Articular chondrocyte of knee joint (primary cell): Measurements from ENCODE around the gene RNF19B. TPM values are rescaled to one million over a fixed set of nuclear protein-coding genes. Genes with fewer than 3 reads are reported as not detected.

ENCODE experiments used
- total RNA-seq: library from RNA; depleted of rRNA; stranded (reverse); fragments of >200 nt; gene quantifications from 2 replicates; pipeline ENCODE4 v1.2.3, GENCODE V29; 2012

Gene RNF19B
- 15.2 and 15.3 TPM in 2 replicates for total RNA-seq

DNA sequence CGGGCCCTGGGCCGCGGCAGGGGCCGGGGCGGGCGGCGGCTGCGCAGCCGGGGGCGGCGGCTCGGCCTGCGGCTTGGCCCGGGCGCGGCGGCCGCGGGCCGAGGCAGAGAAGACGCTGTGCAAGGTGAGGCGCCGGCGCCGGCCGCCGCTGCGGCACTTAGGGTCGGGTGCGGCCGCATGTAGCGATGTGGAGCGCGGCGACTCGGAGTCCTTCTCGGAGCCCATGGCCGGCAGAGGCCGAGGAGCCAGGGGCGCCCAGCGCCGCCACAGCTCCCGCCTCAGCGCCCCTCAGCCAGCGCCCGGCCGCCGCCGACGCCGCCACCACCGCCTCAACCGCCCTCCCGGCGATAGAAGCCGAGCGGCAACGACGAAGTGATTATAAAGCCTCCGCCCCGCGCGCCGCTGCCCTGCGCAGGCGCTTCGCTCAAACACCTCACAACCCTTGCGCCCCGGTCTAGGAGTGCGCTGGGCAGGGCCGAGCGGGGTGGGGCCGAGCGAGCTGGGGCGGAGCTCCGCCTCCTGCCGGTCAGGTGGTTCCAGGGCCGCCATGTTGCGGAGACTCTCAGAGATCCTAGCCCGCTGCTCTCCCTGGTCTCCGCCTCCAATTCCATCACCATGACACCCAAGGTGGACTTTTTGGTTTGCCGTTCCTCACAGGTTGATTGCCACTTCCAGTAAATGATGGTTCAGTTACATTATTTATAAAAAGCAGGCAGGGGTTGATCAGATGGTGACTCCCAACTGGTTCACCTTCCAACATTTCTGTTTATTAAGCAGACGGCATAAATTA, at the start of gene RNF19B:
Gene RNF19B (minus strand): TSS at position 349 of the 790 bp plus-strand sequence. CDS start 124 bp downstream, at position 225.

GRCh38 chr1:32900956-32901822, 63.4 kb downstream of the RNF19B start, which contains the start of gene TMEM54:
Gene TMEM54, minus strand, starts transcription at chr1:32901389. Its CDS starts 151 bp downstream, at chr1:32901238.

Other genes with a start within 250 kb of the RNF19B start
- gene YARS1, start 147.5 kb downstream of the RNF19B start, total RNA-seq = 119 and 135 TPM in 2 replicates
- 53.6 and 55.2 TPM in 2 replicates for gene S100PBP, start 147.2 kb downstream of the RNF19B start, total RNA-seq
- gene FNDC5, start 93.9 kb downstream of the RNF19B start, total RNA-seq = 0.91 and 2.2 TPM in 2 replicates
- gene HPCA, start 78.3 kb downstream of the RNF19B start, total RNA-seq = not detected in 2 replicates
- gene TMEM54, start 63.4 kb downstream of the RNF19B start, total RNA-seq = 33.9 and 35.7 TPM in 2 replicates
- gene AK2, start 72.1 kb upstream of the RNF19B start, total RNA-seq = 140 and 168 TPM in 2 replicates
- gene AZIN2, start 116.3 kb upstream of the RNF19B start, total RNA-seq = 2.1 and 5.1 TPM in 2 replicates
- gene TRIM62, start 217.2 kb upstream of the RNF19B start, total RNA-seq = 1.7 and 2.2 TPM in 2 replicates